A549 (cell line): ENCODE results near the gene GAREM1. TPM values are rescaled to one million over a fixed set of nuclear protein-coding genes. Genes with fewer than 3 reads are reported as not detected.

Experiments used
- ATAC-seq, 2 experiments: fragments of 200-7000 bp in 1 of 2; fragments of >200 bp in 1 of 2; cut with Nextera tagmentation in 1 of 2; cut with Tn5 transposase in 1 of 2; 3 replicates each; pipeline versions ENCODE4 v1.8.0 to v1.9.1; 2018 to 2020; ENCODE audit warnings: mild to moderate bottlenecking in 1 of 2, moderate library complexity in 1 of 2
- CTCF ChIA-PET: fragments of 300-600 bp; sonication (Branson Sonifier 250); formaldehyde crosslinking; extraction: SDS; loops from one replicate; lab custom pipeline; 2021; ENCODE audit warnings: antibody characterized with exemption, inconsistent platforms; lab: Yijun Ruan, JAX
- POLR2A ChIA-PET: fragments of 350-600 bp; formaldehyde crosslinking; extraction: SDS; loops from one replicate; lab custom pipeline; 2021; ENCODE audit warnings: antibody characterized with exemption, inconsistent platforms; lab: Yijun Ruan, JAX
- DNase-seq, 2 experiments: peaks; one replicate each; pipeline versions ENCODE4 v3.0.0 to v3.0.0-alpha.2; 2011 to 2016; ENCODE audit warnings: low read depth in 1 of 2, low spot score in 1 of 2
- FAIRE-seq: peaks from 2 replicates; lab custom pipeline; 2011; peaks lifted over from hg19 to GRCh38; lab: Jason Lieb, UNC
- H3K27ac ChIP-seq, 2 experiments: fragments of >200 bp; sonication (Bioruptor Twin); formaldehyde crosslinking; 3 replicates each; pipeline ENCODE4 v1.5.1; 2016 to 2017
- H3K4me1 ChIP-seq: fragments of >200 bp; sonication (Bioruptor Twin); formaldehyde crosslinking; 3 replicates; pipeline ENCODE4 v1.6.1; 2016
- H3K4me2 ChIP-seq: fragments of >200 bp; sonication (Bioruptor Twin); formaldehyde crosslinking; 3 replicates; pipeline ENCODE4 v1.6.1; 2016
- H3K4me3 ChIP-seq: fragments of >200 bp; sonication (Bioruptor Twin); formaldehyde crosslinking; 3 replicates; pipeline ENCODE4 v1.5.1; 2016
- H3K9me3 ChIP-seq: fragments of >200 bp; sonication (Bioruptor Twin); formaldehyde crosslinking; 3 replicates; pipeline ENCODE4 v1.6.1; 2016
- BHLHE40 ChIP-seq: IDR thresholded peaks from 2 replicates; pipeline ENCODE4 v1.6.1; 2012; ENCODE audit warnings: low read depth, low read length, inconsistent platforms
- CEBPB ChIP-seq, 2 experiments: fragments of >200 bp in 1 of 2; sonication (Bioruptor Twin) in 1 of 2; formaldehyde crosslinking in 1 of 2; IDR thresholded peaks; 2 replicates each; pipeline ENCODE4 v1.6.1; 2012 to 2016
- CHD4 ChIP-seq: fragments of 200-600 bp; sonication (generic); IDR thresholded peaks from 2 replicates; pipeline ENCODE4 v1.6.1; 2016; ENCODE audit warnings: antibody characterized with exemption, mild to moderate bottlenecking, borderline replicate concordance
- EHF ChIP-seq: fragments of 250-450 bp; sonication (Bioruptor Pico); IDR thresholded peaks from 2 replicates; pipeline ENCODE4 v1.5.0; 2020; ENCODE audit warnings: mild to moderate bottlenecking
- ESRRA ChIP-seq: fragments of 150-350 bp; IDR thresholded peaks from 2 replicates; pipeline ENCODE4 v1.6.1; 2014; ENCODE audit warnings: mild to moderate bottlenecking, low read length, borderline replicate concordance
- FOSL2 ChIP-seq, 2 experiments: fragments of 450-650 bp in 1 of 2; fragments of >200 bp in 1 of 2; sonication (Bioruptor Twin) in 1 of 2; formaldehyde crosslinking; IDR thresholded peaks; 2 replicates each; pipeline versions ENCODE4 v1.5.0 to v1.6.1; 2016 to 2020; ENCODE audit warnings: mild to moderate bottlenecking in 1 of 2, moderate library complexity in 1 of 2
- FOXS1 ChIP-seq: fragments of 250-450 bp; sonication (Bioruptor Pico); IDR thresholded peaks from 2 replicates; pipeline ENCODE4 v1.5.0; 2020; ENCODE audit warnings: mild to moderate bottlenecking, moderate library complexity
- GATA3 ChIP-seq: IDR thresholded peaks from 2 replicates; pipeline ENCODE4 v1.6.1; 2012; ENCODE audit warnings: borderline replicate concordance
- HOXA7 ChIP-seq: fragments of 250-450 bp; sonication (Bioruptor Pico); IDR thresholded peaks from 2 replicates; pipeline ENCODE4 v1.5.0; 2020; ENCODE audit warnings: mild to moderate bottlenecking, moderate library complexity
- HOXB5 ChIP-seq: fragments of 250-450 bp; sonication (Bioruptor Pico); IDR thresholded peaks from 2 replicates; pipeline ENCODE4 v1.5.0; 2020; ENCODE audit warnings: mild to moderate bottlenecking, moderate library complexity
- JUN ChIP-seq, 2 experiments: fragments of >200 bp; sonication (Bioruptor Twin); formaldehyde crosslinking; IDR thresholded peaks; 2 replicates in 1 of 2; 3 replicates in 1 of 2; pipeline ENCODE4 v1.6.1; 2016 to 2017
- MAZ ChIP-seq: fragments of 150-350 bp; IDR thresholded peaks from 2 replicates; pipeline ENCODE4 v1.6.1; 2014; ENCODE audit warnings: antibody characterized with exemption, low read depth, low read length, borderline replicate concordance
- NFE2L2 ChIP-seq: fragments of 150-350 bp; conservative IDR thresholded peaks from 2 replicates; pipeline ENCODE4 v1.6.1; 2014; ENCODE audit warnings: low read length
- NPAS2 ChIP-seq: fragments of 250-450 bp; sonication (Bioruptor Pico); IDR thresholded peaks from 2 replicates; pipeline ENCODE4 v1.8.0; 2022; ENCODE audit warnings: mild to moderate bottlenecking, moderate library complexity, borderline replicate concordance
- PHF8 ChIP-seq: fragments of 200-600 bp; sonication (generic); IDR thresholded peaks from 2 replicates; pipeline ENCODE4 v1.6.1; 2016; ENCODE audit warnings: low read depth, mild to moderate bottlenecking, antibody characterized with exemption, moderate library complexity, borderline replicate concordance
- POLR2AphosphoS2 ChIP-seq: conservative IDR thresholded peaks from 2 replicates; pipeline ENCODE4 v1.6.1; 2012; ENCODE audit warnings: low read length, improper control_type of control experiment, inconsistent platforms
- RARB ChIP-seq: fragments of 250-450 bp; sonication (Bioruptor Pico); IDR thresholded peaks from 2 replicates; pipeline ENCODE4 v1.8.0; 2021; ENCODE audit warnings: mild to moderate bottlenecking, moderate library complexity
- TFCP2L1 ChIP-seq: fragments of 250-450 bp; sonication (Bioruptor Pico); IDR thresholded peaks from 2 replicates; pipeline ENCODE4 v1.5.0; 2021; ENCODE audit warnings: mild to moderate bottlenecking
- TP53 ChIP-seq: fragments of 250-450 bp; sonication (Bioruptor Pico); IDR thresholded peaks from 2 replicates; pipeline ENCODE4 v1.5.0; 2021; ENCODE audit warnings: mild to moderate bottlenecking, moderate library complexity
- ZC3H11A ChIP-seq: fragments of 450-650 bp; IDR thresholded peaks from 2 replicates; pipeline ENCODE4 v1.6.1; 2014; ENCODE audit warnings: antibody characterized with exemption, mild to moderate bottlenecking
- ZFP36 ChIP-seq: fragments of 450-650 bp; IDR thresholded peaks from 2 replicates; pipeline ENCODE4 v1.6.1; 2014; ENCODE audit warnings: borderline replicate concordance; ENCODE audit not compliant: partially characterized antibody
- ZNF302 ChIP-seq: fragments of 250-450 bp; sonication (Bioruptor Pico); IDR thresholded peaks from 2 replicates; pipeline ENCODE4 v1.9.0; 2021; ENCODE audit warnings: inconsistent platforms, mild to moderate bottlenecking, moderate library complexity
- WGBS: methylation state at CpG from one replicate; pipeline ENCODE4 v1.1.6; 2017; ENCODE audit errors: missing lambda C conversion rate; 5-methylcytosine and 5-hydroxymethylcytosine counted together
- polyA plus RNA-seq, 4 experiments: library from polyadenylated mRNA; depleted of rRNA in 3 of 4; stranded (reverse); fragments of >200 nt; fragmentation: RNase III in 1 of 4; extraction: RNeasy Plus Mini Kit Qiagen cat#74134 plus additional on column Dnase treatment in 1 of 4; gene quantifications; 2 replicates in 3 of 4; 3 replicates in 1 of 4; pipeline ENCODE4 v1.2.3, GENCODE V29; 2011 to 2017
- TF ChIP-seq, protein P1 (sequence below): IDR thresholded peaks from 2 replicates; pipeline ENCODE4 v1.6.1; 2012
- TF ChIP-seq, protein P2 (sequence below): fragments of 250-450 bp; sonication (Bioruptor Pico); IDR thresholded peaks from 2 replicates; pipeline ENCODE4 v1.5.0; 2021; ENCODE audit warnings: mild to moderate bottlenecking, moderate library complexity, borderline replicate concordance
- TF ChIP-seq, protein P3 (sequence below): fragments of 250-450 bp; sonication (Bioruptor Pico); IDR thresholded peaks from 2 replicates; pipeline ENCODE4 v1.5.0; 2020; ENCODE audit warnings: low read depth, mild to moderate bottlenecking, moderate library complexity

GAREM1 gene
- polyA plus RNA-seq, 2 of the 4 experiments (the other 2 are of a cell fraction) = 1.3 to 5.0 TPM

DNA sequence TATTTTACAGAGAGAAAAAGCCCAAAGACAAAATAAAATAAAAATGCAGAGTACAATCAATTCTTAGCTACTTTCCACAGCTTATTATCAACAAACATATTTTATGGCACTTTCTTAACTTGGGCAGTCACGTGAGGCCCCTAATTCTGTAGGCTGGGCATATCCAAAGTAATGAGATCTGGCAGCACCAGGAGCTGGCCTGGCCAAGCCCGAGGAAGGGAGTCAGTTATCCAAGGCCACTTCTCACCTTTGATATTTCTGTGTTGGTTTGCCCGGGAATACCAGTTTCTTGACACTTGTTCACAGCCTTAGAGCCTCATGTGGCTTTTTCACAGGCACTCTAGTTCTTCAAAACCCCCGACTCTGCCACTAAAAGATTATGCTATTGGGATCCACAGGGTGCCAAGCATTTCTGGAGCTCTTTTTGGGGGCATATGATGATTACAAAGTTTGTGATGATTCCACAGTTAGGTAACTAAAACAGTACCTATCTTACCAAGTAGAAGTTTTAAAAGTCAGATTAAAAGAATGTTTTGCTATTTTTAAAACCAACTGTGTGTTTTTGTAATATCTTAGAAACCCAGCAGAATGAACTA lies 190.4 kb downstream of the GAREM1 start (continued):
- no peak for TF ChIP-seq FOSL2 (IDR thresholded peaks at IDR 0.05)
- TF ChIP-seq FOSL2 (CRISPR knock-in tag; IDR thresholded peaks at IDR 0.05) = no peak
- TF ChIP-seq TFCP2L1 = no peak
- TF ChIP-seq, protein P1, sequence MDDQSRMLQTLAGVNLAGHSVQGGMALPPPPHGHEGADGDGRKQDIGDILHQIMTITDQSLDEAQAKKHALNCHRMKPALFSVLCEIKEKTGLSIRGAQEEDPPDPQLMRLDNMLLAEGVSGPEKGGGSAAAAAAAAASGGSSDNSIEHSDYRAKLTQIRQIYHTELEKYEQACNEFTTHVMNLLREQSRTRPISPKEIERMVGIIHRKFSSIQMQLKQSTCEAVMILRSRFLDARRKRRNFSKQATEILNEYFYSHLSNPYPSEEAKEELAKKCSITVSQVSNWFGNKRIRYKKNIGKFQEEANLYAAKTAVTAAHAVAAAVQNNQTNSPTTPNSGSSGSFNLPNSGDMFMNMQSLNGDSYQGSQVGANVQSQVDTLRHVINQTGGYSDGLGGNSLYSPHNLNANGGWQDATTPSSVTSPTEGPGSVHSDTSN = no peak
- TF ChIP-seq, protein P2, sequence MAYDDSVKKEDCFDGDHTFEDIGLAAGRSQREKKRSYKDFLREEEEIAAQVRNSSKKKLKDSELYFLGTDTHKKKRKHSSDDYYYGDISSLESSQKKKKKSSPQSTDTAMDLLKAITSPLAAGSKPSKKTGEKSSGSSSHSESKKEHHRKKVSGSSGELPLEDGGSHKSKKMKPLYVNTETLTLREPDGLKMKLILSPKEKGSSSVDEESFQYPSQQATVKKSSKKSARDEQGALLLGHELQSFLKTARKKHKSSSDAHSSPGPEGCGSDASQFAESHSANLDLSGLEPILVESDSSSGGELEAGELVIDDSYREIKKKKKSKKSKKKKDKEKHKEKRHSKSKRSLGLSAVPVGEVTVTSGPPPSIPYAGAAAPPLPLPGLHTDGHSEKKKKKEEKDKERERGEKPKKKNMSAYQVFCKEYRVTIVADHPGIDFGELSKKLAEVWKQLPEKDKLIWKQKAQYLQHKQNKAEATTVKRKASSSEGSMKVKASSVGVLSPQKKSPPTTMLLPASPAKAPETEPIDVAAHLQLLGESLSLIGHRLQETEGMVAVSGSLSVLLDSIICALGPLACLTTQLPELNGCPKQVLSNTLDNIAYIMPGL (CRISPR knock-in tag) = no peak
- no peak for TF ChIP-seq GATA3
- TF ChIP-seq, protein P3, sequence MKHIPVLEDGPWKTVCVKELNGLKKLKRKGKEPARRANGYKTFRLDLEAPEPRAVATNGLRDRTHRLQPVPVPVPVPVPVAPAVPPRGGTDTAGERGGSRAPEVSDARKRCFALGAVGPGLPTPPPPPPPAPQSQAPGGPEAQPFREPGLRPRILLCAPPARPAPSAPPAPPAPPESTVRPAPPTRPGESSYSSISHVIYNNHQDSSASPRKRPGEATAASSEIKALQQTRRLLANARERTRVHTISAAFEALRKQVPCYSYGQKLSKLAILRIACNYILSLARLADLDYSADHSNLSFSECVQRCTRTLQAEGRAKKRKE (CRISPR knock-in tag) = no peak
- no peak for TF ChIP-seq PHF8

DNA sequence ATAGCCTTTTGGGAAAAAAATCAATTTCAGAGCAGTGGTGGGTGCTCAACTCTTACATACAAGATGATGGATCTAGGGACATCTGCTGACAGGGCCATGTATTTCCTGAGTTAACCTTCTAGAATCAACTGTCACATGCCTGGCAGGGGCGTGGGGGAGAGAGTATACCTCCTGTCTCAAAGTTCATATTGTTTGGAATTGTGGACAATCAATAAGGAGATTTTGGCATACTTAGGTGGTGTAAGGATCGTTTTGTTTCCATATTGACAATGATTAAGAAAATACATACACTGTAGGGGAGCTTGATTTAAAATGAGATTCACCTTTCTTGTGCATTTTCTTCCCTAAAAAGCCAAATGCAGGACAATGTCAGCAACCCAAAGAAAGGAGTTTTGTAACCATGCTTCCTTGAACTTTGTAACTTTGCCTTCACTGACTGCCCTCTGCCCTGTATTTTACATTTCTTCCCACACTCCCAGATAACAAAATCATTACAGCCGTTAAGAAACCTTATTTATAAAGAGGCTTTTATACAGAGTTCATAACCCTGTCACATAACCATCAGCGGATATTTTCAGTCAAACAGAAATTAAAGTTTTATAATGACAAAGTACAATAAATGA lies 192.4 kb downstream of the GAREM1 start:
- WGBS = 58% methylated on average over 4 of the region's 4 CpGs
- no peak overlapping the region for H3K4me3 ChIP-seq
- peaks cover 10% of the 10 kb centered on the region for H3K4me1 ChIP-seq
- no peak overlapping the region for H3K4me2 ChIP-seq
- ChIA-PET POLR2A (no interaction called here), CTCF (interaction anchor here (0.7 to 12.3 kb wide), 5 partner anchors 11 to 273 kb away, joined by 3 to 124 read pairs (median 7); partner anchors contain the start of gene GAREM1)
- H3K27ac ChIP-seq = no peak overlapping the region
- ATAC-seq (no peak), DNase-seq (no peak), FAIRE-seq (no peak)
- TF ChIP-seq TFCP2L1 (no peak), EHF (no peak), ZNF302 (CRISPR knock-in tag) (no peak), HOXB5 (no peak), HOXA7 (CRISPR knock-in tag) (no peak), ZC3H11A (no peak), CEBPB (IDR thresholded peaks at IDR 0.05) (no peak), NPAS2 (CRISPR knock-in tag) (no peak), NFE2L2 (no peak), MAZ (no peak), POLR2AphosphoS2 (no peak), ZFP36 (no peak), ESRRA (no peak), JUN (IDR thresholded peaks at IDR 0.05) (no peak), TP53 (no peak), RARB (no peak), GATA3 (no peak), FOXS1 (CRISPR knock-in tag) (no peak), BHLHE40 (no peak), CHD4 (no peak)
- H3K9me3 ChIP-seq = no peaks in the 10 kb centered on the region
